ENCODE measurements around the gene DNAJC12.

GRCh38 chr10:67784474-67784873, 53.5 kb downstream of the DNAJC12 start:
- TF ChIP-seq, protein P1, sequence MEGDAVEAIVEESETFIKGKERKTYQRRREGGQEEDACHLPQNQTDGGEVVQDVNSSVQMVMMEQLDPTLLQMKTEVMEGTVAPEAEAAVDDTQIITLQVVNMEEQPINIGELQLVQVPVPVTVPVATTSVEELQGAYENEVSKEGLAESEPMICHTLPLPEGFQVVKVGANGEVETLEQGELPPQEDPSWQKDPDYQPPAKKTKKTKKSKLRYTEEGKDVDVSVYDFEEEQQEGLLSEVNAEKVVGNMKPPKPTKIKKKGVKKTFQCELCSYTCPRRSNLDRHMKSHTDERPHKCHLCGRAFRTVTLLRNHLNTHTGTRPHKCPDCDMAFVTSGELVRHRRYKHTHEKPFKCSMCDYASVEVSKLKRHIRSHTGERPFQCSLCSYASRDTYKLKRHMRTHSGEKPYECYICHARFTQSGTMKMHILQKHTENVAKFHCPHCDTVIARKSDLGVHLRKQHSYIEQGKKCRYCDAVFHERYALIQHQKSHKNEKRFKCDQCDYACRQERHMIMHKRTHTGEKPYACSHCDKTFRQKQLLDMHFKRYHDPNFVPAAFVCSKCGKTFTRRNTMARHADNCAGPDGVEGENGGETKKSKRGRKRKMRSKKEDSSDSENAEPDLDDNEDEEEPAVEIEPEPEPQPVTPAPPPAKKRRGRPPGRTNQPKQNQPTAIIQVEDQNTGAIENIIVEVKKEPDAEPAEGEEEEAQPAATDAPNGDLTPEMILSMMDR (IDR thresholded peaks at IDR 0.05; ENCODE audit: control extremely low read depth in 1 of 3, insufficient read depth in 1 of 3, low read depth in 1 of 3, low read length in 3 of 3), result no peak
- no peak for TF ChIP-seq MAX (IDR thresholded peaks at IDR 0.05)
- no peak for TF ChIP-seq SIX5 (IDR thresholded peaks at IDR 0.05; ENCODE audit: low read depth, low read length)
- no peak for TF ChIP-seq SIN3A (conservative IDR thresholded peaks at IDR 0.05 in 1 of 2, IDR thresholded peaks at IDR 0.05 in 1 of 2; ENCODE audit: low read depth in 1 of 2, low read length in 2 of 2)
- TF ChIP-seq, protein P2, sequence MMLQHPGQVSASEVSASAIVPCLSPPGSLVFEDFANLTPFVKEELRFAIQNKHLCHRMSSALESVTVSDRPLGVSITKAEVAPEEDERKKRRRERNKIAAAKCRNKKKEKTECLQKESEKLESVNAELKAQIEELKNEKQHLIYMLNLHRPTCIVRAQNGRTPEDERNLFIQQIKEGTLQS (IDR thresholded peaks at IDR 0.05; ENCODE audit: insufficient read depth, low read depth, low read length), result no peak
- no peak for TF ChIP-seq RAD21 (IDR thresholded peaks at IDR 0.05 in 1 of 2, conservative IDR thresholded peaks at IDR 0.05 in 1 of 2; ENCODE audit: low read depth in 2 of 2, low read length in 2 of 2)
- TF ChIP-seq RNF2 (IDR thresholded peaks at IDR 0.05; ENCODE audit: borderline replicate concordance, low read depth, low read length, missing control alignments, poor library complexity, severe bottlenecking), result no peak
- no peak for TF ChIP-seq JUND (IDR thresholded peaks at IDR 0.05; ENCODE audit: low read length)
- TF ChIP-seq CEBPB (IDR thresholded peaks at IDR 0.05; ENCODE audit: low read depth, low read length), result no peak
- TF ChIP-seq RFX5 (IDR thresholded peaks at IDR 0.05; ENCODE audit: borderline replicate concordance, low read depth, low read length), result no peak
